Esophagus squamous epithelium (tissue), 4 donors: ENCODE measurements around the gene ZNF57.
"Not testable (repeated sequence)": the region's sequence is repeated elsewhere in the genome, so short reads cannot be mapped to it uniquely, and the experiment has no call there.

ENCODE experiments used
- CTCF ChIP-seq, 6 experiments: fragments of 450-650 bp in 4 of 6; fragments of 200-600 bp in 2 of 6; sonication (generic) in 2 of 6; IDR thresholded peaks; one replicate each; pipeline ENCODE4 v1.5.1; 2016 to 2019; ENCODE audit warnings: antibody characterized with exemption in 6 of 6, mild to moderate bottlenecking in 4 of 6, moderate library complexity in 4 of 6
- POLR2A ChIP-seq, 4 donors: fragments of 450-650 bp; IDR thresholded peaks; one replicate each; pipeline ENCODE4 v1.6.1; 2017; ENCODE audit warnings: antibody characterized with exemption in 4 of 4, mild to moderate bottlenecking in 4 of 4, moderate library complexity in 3 of 4

GRCh38 chr19:2903326-2903725 is 2.6 kb downstream of the ZNF57 start:
- not testable (repeated sequence) for TF ChIP-seq CTCF, POLR2A (IDR thresholded peaks at IDR 0.05)
